Mesenteric fat pad (tissue), 1 donor: ENCODE results near the gene PREB. TPM values are rescaled to one million over a fixed set of nuclear protein-coding genes. Genes with fewer than 3 reads are reported as not detected.
"Not testable (repeated sequence)": the region's sequence is repeated elsewhere in the genome, so short reads cannot be mapped to it uniquely, and the experiment has no call there.

Experiments
- DNase-seq: peaks from one replicate; pipeline ENCODE4 v3.0.0-alpha.2; 2020; ENCODE audit warnings: low spot score
- total RNA-seq: library from RNA; stranded (reverse); fragmentation: NEBNext Ultra II Directional; extraction: Animal tissue kit (Norgen Biotek cat#: 25700); gene quantifications from one replicate; pipeline ENCODE4 v1.2.1, GENCODE V29; 2021
- donor health status: DM: yes; HTN: yes; CAD: no.

The PREB gene
- total RNA-seq, 1 donor from 2014 or later, result 76.5 TPM

DNA sequence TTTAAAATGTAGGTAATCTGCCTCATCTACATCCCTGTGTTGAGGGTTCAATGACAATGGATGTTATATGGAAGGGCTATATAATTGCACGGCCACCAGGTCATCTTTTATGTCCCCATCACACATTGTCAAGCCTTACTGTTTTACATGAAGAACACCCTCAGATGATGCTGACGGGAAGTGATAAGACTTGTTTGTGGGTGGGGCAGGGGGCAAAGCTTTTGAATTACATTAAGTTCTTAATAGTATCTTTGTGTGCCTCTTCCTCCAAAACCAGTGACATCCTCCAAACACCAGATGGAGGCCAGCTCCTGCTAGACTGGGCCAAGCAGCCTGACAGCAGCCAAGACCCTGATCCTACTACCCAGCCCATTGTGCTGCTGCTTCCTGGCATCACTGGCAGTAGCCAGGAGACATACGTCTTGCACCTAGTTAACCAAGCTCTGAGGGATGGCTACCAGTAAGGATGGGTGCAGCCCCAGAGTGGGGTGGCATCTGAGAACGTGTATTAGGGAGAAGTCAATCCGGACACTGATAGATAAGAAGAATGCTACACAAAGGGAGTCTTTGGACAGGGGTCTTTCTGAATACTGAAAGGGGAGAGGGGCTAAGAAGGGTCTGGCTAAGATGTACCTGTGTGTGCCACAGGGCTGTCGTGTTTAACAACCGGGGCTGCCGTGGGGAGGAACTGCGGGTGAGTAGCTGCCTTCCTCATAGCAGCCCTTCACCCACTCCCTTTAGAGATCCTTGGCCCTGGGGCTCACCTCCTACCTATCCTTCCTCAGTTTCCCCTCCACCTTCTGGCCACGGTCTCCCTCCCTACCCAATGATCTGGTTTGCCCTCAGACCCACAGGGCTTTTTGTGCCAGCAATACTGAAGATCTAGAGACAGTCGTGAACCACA is 5.5 kb downstream of the PREB start:
- no peak for DNase-seq

DNA sequence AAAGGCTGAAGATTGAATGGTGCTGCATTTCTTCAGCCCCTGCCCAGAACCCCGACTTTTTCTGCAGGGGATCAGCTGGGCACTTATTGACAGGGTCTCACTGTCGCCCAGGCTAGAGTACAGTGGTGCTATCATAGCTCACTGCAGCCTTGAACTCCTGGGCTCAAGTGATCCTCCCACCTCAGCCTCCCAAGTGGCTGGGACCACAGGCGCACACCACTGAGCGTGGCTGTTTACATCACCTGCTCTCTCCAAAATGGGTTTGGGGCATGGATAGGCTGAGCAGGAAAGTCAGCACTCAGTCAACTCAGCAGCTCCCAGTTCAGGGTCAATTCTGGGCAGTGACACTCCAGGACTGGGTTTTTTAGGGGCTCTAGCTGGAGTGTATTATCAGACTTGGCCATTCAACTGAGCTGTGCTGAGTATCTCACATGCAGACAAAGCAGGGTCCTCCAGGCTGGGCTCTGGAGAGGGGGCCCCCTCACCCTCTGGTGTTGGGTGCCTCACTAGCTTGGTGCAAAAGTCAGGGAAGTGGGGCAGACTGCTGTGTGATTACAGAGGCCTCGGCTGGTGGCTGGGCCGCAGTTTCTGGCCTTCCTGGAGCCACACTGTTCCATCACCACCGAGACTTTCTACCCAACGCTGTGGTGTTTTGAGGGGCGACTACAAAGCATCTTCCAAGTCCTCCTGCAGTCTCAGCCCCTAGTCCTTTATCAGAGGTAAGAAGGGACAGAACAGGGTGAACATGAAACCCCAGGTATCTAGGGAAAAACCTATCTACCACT is 6.4 kb downstream of the PREB start:
- DNase-seq, result no peak

DNA sequence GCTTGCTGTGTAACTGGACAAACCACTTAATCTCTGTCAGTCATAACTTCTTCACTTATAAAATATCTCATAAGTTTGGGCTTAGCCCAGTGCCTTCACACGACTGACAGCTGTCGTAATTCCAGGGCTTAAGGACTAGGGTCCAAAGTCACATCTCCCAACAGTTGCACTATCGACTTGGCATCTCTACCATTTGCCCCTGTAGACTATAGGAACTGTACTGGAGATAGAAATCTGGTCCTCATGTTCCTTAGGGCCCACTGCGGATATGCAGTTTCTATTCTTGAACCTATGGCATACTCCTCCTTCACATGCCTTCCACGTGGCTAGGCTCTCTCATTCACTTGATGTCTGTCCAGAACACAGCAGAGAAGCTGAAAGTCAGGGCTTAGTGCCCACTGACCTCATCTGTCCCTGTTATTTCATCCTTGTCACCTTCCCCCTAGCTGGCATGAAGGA is 8.2 kb downstream of the PREB start:
- no peak for DNase-seq

DNA sequence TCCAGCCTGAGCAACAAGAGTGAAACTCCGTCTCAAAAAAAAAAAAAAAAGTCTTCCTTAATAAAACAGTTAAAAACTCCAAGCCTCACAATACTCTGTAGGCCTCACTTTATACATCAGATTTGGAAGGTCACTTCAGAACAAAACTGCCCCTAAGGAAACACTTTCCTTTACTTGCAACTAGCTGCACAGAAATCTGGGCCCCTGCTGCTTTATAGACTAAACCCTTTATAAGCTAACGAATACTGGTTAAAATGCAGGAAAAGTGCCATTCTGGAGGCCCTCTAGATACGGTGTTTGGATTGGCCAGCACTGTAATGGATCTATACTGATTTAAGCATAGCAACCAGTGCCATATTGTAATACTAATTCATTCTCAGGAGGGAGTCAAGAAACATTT is 9.3 kb downstream of the PREB start:
- DNase-seq, result no peak

DNA sequence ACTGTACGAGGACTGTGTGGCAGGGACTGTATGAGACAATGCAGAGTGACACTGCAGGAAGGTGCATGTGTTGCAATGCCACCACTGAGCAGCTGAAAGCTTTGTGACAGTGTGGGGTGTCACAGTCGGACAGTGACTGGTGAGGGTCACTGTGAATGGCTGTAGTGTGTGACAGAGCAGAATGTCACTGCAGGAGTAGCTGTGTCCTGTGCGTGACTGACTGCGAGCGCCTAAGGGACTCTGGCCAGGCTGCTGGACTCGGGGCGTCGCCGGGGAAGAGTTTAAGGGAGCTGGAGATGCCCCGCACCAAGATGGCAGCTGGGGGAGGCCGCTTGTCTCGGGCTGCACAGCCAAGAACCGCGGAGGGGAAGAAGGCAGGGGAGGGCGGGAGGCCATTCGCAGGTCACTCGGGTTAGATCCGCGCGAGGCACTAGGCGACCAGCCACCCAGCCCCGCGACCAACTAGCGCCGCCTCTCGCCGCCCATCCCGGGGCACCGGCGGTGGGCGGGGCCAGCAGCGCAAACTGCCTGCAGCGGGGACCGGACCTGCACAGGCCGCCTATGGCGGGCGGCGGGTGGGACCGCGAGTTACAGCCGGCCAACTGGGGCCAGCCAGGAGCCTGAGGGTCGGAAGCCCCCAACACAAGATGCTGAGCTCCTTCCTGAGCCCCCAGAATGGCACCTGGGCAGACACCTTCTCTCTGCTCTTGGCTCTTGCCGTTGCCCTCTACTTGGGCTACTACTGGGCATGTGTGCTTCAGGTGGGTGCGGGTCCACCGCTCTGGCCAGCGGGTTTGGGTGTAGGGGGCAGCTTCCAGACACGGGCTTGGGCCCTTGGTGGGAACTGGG is 10.9 kb downstream of the PREB start, which contains the start of gene ABHD1:
Gene ABHD1 (plus strand): TSS at position 514 of the 849 bp plus-strand sequence. CDS start 134 bp downstream, at position 648.
- DNase-seq, result no peak

DNA sequence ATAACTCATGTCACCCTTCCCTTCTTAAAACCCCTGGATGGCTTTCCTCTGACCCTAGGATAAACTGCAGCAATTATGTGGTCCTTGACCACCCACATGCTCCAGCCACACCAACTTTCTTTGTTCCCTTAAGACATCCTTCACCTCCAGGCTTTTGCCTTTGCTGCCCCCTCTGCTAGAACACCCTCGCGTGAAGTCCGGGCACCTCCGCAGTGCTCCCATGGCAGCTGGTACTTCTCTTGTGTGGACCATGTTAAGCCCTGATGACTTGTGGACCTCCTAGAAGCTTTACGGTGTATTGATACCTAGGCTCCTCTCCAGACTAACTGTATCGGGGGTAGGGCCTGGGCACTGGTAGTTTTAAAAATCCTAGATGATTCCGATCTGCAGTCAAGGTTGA is 11.6 kb downstream of the PREB start:
- no peak for DNase-seq

DNA sequence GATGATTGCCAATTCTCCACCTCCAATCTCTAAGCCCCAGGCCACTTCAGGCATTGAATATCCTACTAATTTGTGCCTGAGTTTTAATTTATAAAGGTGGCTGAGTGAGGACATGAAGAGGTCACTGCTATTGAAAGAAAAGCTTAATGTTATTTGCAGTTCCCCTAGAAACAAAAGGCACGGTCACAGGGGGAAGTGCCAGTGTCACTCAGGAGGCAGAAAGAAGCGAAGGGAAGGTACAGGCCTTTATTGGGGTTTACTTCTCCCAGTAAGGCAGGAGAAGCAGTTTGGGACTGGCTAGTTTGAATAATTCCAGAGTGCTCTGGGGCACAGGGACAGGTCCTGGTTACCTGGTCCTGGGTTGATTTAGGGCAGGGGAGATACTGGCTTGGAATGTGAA is 12.5 kb downstream of the PREB start:
- DNase-seq, result no peak

DNA sequence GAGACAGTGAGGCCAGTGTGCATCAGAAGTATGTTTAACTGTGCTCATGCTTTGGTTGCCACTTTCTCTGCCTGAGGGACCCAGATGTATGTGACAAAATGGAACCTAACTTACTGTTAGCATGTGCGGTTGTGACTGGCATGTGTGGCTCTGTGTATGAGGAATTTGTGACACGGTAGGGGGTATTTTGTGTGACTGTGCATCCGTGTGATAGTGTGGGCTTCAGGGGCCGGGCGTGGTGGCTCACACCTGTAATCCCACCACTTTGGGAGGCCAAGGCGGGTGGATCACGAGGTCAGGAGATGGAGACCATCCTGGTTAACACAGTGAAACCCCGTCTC is 15.1 kb downstream of the PREB start:
- DNase-seq, result not testable (repeated sequence)

DNA sequence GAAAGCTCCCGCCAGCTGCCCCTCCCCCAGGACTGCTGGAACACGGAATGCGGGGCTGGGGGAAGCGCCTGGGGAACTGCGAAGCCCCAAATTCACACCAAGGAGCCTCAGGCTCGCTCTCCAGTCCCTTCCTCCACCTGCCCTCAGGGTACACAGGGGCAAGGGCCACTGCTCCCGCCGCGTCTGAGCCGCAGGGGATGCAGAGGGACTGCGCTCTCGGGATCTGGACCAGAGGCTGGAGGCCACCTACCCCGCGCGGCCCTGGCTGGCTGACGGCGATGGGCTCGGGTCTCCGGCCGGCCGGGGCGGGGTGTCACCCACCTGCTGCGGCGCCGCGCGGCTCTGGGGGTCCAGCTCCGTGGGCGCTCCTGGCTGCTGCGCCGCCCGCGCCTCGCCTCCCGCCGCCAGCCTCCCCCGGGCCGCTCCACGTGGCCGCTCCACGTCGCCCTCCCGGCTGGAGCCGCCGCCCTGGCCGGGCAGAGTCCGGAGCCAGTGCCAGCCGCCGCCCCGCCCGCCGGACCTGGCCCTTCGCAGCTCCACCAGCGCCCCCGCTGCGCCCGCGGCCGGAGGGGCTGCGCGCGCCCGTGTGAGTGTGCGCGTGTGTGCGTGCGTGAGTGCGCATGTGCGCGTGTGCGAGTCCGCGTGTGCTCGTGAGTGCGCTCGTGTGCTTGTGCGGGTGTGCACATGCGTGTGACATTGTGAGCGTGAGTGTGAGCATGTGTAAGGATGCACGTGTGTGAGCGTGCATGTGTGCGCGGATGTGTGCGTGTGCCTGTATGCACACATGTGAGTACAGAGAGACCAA is 15.7 kb downstream of the PREB start, which contains the start of gene CGREF1:
Gene CGREF1 (minus strand): TSS at position 604 of the 805 bp plus-strand sequence. CDS start 14,762 bp downstream, outside the sequence.
- DNase-seq, result no peak

DNA sequence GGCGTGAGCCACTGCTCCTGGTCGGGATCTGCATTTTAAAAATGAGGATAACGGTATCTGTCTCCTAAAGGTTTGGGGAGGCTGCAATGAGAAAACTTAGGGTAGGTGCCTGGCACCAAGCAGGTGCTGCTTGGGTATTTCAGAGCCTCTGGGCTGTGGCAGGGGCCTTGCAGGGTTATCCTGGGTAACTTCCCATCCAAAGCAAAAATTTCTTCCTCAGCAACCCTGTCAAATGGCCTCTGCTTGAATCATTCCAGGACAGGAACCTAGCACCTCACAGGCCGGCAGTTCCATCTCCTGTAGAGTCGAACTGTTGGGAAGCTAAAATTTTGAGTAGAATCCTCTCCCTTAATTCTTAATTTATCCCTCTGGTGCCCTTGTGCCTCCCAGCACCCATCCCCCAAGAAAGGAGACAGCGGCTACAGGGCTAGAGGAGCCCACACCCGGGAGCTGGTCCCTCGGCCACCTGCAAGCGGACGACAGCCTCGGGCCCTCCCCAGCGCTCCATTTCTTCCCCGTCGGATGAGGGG is 16.4 kb downstream of the PREB start:
- DNase-seq, result no peak

DNA sequence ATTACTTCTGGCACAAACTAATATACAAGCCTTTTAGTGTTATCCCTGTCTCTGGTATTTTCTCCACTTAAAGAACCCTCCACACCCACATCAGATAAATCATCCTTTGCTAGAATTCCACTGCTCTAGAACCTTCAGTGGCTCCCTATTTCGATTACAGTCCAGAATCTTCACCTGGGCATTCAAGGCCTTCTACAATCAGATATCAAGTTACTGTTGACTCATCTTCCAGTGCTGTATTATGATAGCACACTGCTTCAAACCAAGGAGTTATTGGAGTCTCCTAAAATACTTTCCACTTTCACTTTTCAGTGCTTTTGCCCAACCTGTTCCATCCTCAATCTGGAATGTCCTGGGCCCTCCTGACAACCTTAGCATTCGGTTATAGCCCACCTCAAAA is 18.9 kb downstream of the PREB start:
- no peak for DNase-seq

DNA sequence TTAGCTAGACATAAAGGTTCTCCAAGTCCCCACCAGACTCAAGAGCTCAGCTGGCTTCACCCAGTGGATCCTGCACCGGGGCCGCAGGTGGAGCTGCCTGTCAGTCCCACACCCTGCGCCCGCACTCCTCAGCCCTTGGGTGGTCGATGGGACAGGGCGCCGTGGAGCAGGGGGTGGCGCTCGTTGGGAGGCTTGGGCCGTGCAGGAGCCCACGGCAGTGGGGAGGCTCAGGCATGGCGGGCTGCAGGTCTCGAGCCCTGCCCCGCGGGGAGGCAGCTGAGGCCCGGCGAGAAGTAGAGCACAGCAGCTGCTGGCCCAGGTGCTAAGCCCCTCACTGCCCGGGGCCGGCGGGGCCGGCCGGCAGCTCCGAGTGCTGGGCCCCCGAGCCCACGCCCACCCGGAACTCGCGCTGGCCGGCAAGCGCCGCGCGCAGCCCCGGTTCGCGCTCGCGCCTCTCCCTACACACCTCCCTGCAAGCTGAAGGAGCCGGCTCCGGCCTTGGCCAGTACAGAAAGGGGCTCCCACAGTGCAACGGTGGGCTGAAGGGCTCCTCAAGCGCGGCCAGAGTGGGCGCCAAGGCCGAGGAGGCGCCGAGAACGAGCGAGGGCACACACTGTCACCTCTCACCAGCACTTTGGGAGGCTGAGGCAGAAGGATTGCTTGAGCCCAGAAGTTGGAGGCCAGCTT is 22.9 kb downstream of the PREB start:
- DNase-seq, result not testable (repeated sequence)

DNA sequence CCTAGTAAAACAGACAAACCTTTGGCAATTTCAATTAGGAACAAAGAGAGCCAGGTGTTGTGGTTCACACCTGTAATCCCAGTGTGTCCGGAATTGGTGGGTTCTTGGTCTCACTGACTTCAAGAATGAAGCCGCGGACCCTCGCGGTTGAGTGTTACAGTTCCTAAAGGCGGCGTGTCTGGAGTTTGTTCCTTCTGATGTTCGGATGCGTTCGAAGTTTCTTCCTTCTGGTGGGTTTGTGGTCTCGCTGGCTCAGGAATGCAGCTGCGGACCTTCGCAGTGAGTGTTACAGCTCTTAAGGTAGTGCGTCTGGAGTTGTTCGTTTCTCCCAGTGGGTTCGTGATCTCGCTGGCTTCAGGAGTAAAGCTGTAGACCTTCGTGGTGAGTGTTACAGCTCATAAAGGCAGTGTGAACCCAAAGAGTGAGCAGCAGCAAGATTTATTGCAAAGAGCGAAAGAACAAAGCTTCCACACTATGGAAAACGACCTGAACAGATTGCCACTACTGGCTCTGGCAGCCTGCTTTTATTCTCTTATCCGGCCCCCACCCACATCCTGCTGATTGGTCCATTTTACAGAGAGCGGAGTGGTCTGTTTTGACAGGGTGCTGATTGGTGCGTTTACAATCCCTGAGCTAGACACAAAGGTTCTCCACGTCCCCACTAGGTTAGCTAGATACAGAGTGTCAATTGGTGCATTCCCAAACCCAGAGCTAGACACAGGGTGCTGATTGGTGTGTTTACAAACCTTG is 23.7 kb downstream of the PREB start:
- DNase-seq, result not testable (repeated sequence)

DNA sequence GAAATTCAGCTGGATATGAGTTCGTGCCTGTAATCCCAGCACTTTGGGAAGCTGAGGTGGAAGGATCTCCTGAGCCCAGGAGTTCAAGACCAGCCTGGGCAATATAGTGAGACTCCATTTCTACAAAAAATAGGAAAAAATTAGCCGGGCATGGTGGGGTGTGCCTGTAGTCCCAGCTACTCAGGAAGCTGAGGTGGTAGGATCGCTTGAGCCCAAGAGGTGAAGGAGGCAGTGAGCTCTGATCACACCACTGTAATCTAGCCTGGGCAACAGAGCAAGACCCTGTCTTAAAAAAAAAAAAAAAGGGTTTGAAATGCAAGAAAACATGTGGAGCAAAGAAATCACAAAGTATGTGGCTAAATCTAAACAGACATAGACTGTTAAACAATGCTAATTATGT is 25.4 kb downstream of the PREB start:
- no peak for DNase-seq

DNA sequence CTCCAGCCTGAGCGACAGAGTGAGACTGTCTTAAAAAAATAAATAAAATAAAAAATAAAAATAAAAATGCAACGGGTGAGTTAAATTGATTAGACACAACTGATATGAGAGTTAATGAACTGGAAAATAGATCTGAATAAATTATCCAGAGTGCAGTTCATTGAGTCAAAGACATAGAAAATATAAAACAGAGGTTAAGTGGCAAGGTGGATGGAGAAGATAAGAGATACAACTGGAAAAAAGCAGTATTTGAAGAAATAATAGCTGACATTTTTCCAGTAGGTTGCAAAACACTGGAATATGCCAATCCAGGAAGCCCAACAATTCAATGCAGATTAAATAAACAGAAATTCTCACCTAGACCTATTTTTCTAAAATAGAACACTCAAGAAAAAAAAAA is 26.2 kb downstream of the PREB start:
- DNase-seq, result no peak

DNA sequence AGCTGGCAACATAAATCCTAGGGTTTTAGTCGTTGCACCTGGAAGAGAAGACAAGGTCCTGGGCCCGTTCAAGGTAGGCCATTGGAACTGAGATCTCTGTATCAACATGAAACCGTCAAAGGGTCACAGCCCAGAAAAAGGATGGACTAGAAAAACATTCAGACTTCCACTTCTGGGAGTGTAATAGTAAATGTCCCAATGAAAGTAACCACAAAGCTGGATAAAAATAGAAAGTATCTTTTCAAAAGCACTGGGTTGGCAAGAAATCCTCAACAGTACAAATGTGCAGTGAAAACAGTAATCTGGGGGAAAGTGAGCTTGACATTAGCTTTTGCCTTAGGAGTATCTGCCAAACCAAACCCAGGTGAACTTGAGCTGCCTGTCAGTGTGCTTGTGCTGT is 28.5 kb downstream of the PREB start:
- no peak for DNase-seq

DNA sequence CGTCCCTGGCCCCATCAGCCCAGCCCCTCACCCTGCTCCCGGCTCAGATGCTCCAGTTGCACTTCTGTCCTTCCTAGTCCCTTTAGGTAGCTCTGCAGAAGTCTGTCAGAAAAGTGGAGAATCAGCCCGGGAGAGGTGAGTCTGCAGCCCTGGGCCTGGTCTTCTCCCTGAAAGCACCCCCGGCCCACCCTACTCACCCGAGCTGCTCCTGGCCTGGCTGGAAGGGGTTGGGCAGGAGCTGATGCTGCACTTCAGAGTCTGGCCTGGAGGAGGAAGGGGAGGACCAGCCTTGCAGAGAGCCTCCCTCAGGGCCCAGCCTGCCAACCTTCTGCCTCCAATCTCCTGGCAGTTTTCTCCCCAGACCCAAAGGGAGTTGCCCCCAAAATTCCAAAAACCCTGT is 32.1 kb downstream of the PREB start:
- no peak for DNase-seq

DNA sequence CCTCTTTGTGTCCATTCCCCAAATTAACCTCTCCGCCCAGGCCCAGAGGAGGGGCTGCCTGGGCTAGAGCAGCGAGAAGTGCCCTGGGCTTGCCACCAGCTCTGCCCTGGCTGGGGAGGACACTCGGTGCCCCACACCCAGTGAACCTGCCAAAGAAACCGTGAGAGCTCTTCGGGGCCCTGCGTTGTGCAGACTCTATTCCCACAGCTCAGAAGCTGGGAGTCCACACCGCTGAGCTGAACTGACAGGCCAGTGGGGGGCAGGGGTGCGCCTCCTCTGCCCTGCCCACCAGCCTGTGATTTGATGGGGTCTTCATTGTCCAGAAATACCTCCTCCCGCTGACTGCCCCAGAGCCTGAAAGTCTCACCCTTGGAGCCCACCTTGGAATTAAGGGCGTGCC is 34.4 kb downstream of the PREB start:
- DNase-seq, result no peak
